ENCODE results near the gene C22orf42.
"Not testable (repeated sequence)": the region's sequence is repeated elsewhere in the genome, so short reads cannot be mapped to it uniquely, and the experiment has no call there.

C22orf42 gene

DNA sequence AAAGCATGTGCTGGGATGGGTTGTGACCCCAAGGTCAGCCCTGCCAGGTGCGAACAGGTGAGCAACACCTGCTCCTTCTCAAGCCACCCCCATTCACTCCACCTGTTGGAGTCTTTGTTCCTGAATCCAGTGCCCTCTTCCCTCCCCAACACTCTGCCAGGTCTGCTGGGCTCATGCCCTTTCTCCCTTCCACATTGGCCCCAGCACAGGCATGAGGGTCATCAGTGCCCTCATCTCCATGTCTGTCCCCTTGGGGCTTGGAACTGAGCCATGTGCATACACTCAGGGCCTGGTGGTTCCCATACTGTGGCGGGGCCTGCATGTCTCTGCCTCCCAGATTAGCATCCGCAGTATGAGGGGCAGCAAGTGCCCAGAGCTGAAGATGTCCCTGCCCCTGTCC is 26.7 kb upstream of the C22orf42 start:
- no peak for DNase-seq (ENCODE audit: low spot score)

- DNase-seq (ENCODE audit: low spot score), result no peak
Observed at GRCh38 chr22:32183625-32184024, 24.5 kb upstream of the C22orf42 start.

GRCh38 chr22:32181043-32181442 is 21.9 kb upstream of the C22orf42 start:
- no peak for DNase-seq (ENCODE audit: low spot score)

DNA sequence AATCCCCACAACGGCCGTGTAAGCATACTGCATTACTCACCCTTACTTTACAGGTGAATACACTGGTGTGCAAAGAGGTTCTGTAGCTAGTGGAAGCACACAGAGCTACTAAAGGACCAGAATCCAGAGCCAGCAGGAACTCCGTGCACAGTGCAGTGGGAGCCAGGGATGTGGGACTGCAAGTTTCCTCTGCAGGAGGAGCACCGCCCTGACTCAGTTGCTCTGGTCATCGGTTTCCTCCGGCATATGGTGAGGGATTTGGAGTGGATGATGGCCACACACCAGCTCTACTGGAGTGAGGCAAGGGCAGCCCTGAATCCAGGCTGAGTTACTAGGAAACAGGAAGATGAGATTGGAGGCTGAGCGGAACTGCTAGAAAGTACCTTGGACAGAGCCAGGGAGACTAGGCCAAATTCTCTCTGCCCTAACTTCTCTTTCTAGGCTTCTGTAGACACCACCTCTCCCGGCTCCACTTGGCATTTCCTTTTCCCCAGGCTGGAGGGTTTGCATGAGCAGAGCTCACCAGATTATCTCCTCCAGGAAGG is 18.2 kb upstream of the C22orf42 start:
- DNase-seq (ENCODE audit: low spot score), result no peak

- DNase-seq (ENCODE audit: low spot score), result no peak
Observed at GRCh38 chr22:32175683-32176644, 16.9 kb upstream of the C22orf42 start.

DNA sequence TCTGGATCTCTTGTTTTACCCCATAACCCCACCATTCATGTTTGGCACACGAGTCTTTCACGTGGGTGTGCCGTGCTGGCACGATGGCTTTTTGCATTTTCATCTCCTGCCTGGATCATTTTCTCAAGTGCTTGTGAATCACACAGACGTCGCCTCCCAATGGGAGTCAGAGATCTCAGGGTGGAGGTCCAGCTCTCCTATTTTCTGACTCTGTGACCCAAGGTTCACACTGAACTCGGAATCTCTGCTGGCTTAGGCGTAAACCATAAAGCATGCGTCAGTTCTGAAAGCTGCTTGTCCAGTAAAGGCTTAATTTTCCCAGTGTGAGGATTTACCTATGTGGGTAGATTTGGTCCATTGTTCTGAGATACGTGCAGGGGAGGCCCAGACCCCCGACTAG is 16.0 kb upstream of the C22orf42 start:
- no peak for DNase-seq (ENCODE audit: low spot score)

DNA sequence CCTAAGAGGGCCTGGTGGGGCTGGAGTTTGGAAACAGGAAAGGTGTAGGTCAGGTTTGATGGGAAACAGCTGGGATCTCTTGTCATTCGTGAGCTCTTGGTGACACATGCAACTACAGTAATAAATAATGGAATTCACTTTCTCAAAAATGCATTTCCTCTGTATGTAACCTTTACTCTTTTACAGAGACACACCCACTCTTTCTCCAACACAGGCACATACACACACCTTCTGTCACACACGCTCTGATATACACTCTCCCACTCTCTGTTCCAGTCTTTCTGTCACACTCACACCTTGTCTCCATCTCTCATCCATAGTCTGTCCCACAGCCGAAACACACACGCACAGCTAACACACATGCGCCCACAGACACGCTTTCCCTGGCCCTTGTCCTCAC is 6.6 kb upstream of the C22orf42 start:
- no peak for DNase-seq (ENCODE audit: low spot score)

- DNase-seq (ENCODE audit: low spot score), result no peak
Observed at GRCh38 chr22:32164075-32164860, 5.2 kb upstream of the C22orf42 start.

GRCh38 chr22:32160411-32160810 is 1.3 kb upstream of the C22orf42 start:
- DNase-seq (ENCODE audit: low spot score), result not testable (repeated sequence)

DNA sequence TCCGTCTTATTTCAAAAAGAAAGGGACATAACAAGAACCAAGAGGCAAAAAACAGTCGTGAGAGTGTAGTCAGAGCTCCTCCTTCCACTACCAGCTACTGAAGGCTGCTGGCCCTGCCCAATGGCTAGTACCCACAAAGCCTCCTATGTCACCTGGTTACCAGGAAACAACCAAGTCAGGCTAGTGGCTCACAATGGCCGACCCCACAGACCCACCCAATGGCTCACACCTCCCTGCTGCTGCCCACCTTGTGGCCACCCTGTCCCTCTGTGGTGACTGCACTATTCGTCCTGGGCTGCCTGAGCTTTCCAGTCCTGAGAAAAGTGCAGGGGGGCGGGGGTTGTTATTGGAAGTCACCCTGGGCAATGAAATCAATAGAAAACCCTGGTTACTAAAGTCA is 1.5 kb downstream of the C22orf42 start:
- DNase-seq (ENCODE audit: low spot score), result not testable (repeated sequence)

DNA sequence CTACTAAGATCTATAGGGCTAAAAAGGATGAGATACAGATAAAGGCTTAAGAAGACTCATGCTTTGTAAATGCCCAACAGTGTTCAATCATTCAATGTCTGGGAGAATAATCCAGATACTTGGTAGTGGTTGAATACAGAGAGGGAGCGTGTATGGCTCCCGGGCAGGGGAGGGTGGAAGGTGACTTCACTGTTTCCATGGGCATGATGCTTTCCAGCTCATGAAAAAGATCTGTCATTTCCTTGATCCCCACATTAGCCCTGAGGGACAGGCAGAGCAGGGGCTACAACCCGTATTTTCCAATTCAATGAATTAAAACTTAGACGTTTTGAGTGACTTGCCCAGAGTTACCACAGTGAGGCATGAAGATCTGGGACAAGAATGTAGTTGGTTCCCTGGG is 4.4 kb downstream of the C22orf42 start:
- not testable (repeated sequence) for DNase-seq (ENCODE audit: low spot score)

- DNase-seq (ENCODE audit: low spot score), result not testable (repeated sequence)
Observed at GRCh38 chr22:32151641-32152040, 7.5 kb downstream of the C22orf42 start.

DNA sequence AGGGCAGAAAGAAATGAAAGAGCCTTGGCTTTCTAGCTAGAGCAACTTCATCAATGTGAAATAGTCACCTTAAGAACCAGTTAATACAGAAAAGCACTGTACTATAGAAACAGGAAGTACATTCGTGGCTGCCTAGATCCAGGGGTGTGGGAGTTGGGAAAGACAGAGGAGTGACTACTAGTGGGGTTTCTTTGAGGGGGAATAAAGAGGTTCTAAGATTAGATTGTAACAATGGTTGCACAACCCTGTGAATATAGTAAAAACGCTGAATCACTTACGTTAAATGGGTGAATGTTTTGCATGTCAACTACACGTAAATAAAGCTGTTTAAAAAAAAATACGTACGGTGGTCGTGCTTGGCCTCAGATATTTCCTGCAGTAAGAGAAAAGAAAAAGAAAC is 8.5 kb downstream of the C22orf42 start:
- DNase-seq (ENCODE audit: low spot score), result not testable (repeated sequence)

- DNase-seq (ENCODE audit: low spot score), result not testable (repeated sequence)
Observed at GRCh38 chr22:32148372-32148771, 10.7 kb downstream of the C22orf42 start.

GRCh38 chr22:32147128-32147527 is 12.0 kb downstream of the C22orf42 start:
- not testable (repeated sequence) for DNase-seq (ENCODE audit: low spot score)

DNA sequence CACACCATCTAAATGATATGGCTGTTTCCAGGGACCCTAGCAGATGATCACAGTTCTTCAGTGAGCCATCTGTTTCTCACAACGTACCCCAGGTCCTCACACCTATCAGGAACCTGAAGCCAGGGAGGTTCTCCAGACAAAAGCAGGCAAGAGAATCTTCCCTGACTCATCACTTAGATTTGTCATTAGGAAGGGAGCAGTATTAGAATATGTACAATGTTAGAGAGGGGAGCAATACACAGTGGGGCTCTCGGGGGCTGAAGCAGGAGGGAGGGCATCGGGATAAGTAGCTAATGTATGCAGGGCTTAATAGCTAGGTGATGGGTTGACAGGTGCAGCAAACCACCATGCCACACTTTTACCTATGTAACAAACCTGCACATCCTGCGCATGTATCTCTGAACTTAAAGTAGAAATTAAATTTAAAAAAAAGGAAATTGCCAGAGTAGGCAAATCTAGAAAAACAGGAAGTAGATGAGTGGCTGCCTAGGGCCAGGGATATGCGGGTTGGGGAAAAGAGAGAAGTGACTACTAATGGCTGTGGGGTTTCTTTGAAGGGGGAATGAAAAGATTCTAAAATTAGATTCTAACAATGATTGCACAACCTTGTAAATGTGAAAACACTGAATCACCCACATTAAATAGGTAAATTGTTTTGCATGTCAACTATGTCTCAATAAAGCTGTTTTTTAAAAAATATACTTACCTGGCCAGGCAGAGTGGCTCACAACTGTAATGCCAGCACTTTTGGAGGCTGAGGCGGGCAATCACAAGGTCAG is 14.4 kb downstream of the C22orf42 start:
- DNase-seq (ENCODE audit: low spot score), result no peak

GRCh38 chr22:32142600-32142999 is 16.5 kb downstream of the C22orf42 start:
- DNase-seq (ENCODE audit: low spot score), result no peak

DNA sequence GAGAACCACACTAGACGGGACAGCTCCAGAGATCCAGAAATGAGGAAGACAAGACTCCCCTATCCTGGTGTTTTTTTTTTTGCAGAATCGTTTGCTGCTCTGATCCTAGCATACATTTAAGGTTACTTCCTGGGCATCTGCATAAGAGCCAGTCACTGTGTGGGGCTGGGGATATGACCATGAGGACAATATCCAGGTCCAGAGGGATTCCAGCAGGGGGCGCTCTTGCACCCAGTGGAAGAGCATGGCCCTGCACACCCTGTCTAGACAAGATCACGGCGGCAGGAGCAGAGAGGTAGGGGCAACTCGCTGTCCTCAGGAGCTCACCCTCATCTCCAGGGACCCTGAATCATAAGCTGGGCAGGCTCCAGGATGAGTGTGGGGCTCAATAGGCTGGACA is 18.4 kb downstream of the C22orf42 start:
- not testable (repeated sequence) for DNase-seq (ENCODE audit: low spot score)

GRCh38 chr22:32138576-32138975 is 20.5 kb downstream of the C22orf42 start:
- DNase-seq (ENCODE audit: low spot score), result not testable (repeated sequence)

- not testable (repeated sequence) for DNase-seq (ENCODE audit: low spot score)
Observed at GRCh38 chr22:32137731-32138324, 21.3 kb downstream of the C22orf42 start.

DNA sequence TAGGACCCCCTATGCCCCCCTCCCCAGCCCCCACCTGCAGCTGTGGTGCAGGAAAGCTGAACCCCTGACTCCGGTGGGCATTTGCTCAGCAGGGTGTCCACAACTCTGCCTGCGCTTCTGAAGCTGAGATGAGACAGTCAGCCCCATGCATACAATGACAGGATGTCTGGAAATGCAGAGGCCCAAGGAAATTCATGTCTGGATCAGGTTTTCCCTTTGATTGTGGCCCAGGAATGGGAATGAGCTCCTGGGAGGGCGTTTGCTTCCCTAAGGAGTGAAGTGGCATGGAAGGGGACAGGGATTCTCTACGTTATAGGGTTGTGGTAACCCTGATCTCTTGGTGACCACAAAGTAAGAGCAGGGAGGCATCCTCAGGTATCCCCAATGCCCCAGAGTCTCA is 22.2 kb downstream of the C22orf42 start:
- DNase-seq (ENCODE audit: low spot score), result not testable (repeated sequence)
